GM21529 (cell line): ENCODE results near the gene JPT2.

ENCODE experiments used
- ATAC-seq: cut with Tn5 transposase; IDR thresholded peaks from one replicate; pipeline ENCODE4 v1.9.1; 2021; ENCODE audit not compliant: unreplicated experiment

Gene JPT2

GRCh38 chr16:1651094-1651973 lies 26.7 kb upstream of the JPT2 start:
- no peak for ATAC-seq

GRCh38 chr16:1651974-1652312 lies 26.1 kb upstream of the JPT2 start:
- ATAC-seq: no peak

- ATAC-seq: no peak
Observed at GRCh38 chr16:1653023-1653422, 25.1 kb upstream of the JPT2 start.

- ATAC-seq: no peak
Observed at GRCh38 chr16:1654505-1655268, 23.4 kb upstream of the JPT2 start.

- no peak for ATAC-seq
Observed at GRCh38 chr16:1655269-1655807, 22.7 kb upstream of the JPT2 start.

GRCh38 chr16:1655909-1656807 lies 21.9 kb upstream of the JPT2 start:
- no peak for ATAC-seq

- ATAC-seq: no peak
Observed at GRCh38 chr16:1656808-1657617, 21.1 kb upstream of the JPT2 start.

- ATAC-seq: no peak
Observed at GRCh38 chr16:1657841-1658240, 20.2 kb upstream of the JPT2 start.

- ATAC-seq: no peak
Observed at GRCh38 chr16:1659031-1659430, 19.0 kb upstream of the JPT2 start.

GRCh38 chr16:1661826-1662225 lies 16.3 kb upstream of the JPT2 start:
- ATAC-seq: no peak

GRCh38 chr16:1662543-1662942 lies 15.5 kb upstream of the JPT2 start:
- no peak for ATAC-seq

GRCh38 chr16:1665829-1666228 lies 12.2 kb upstream of the JPT2 start:
- ATAC-seq: no peak

GRCh38 chr16:1666316-1666715 lies 11.8 kb upstream of the JPT2 start:
- ATAC-seq: no peak

- ATAC-seq: no peak
Observed at GRCh38 chr16:1667271-1667670, 10.8 kb upstream of the JPT2 start.

GRCh38 chr16:1667916-1668315 lies 10.2 kb upstream of the JPT2 start:
- ATAC-seq: no peak

GRCh38 chr16:1668612-1669319 lies 9.3 kb upstream of the JPT2 start:
- ATAC-seq: no peak

- ATAC-seq: no peak
Observed at GRCh38 chr16:1669698-1670097, 8.4 kb upstream of the JPT2 start.

- ATAC-seq: no peak
Observed at GRCh38 chr16:1670371-1670770, 7.7 kb upstream of the JPT2 start.

- ATAC-seq: no peak
Observed at GRCh38 chr16:1670866-1671265, 7.2 kb upstream of the JPT2 start.
